OCI-LY7 (cell line): ENCODE data around the gene HBQ1. TPM values are rescaled to one million over a fixed set of nuclear protein-coding genes. Genes with fewer than 3 reads are reported as not detected.

ENCODE experiments used
- BruUV-seq: library from RNA; stranded (reverse); fragments of 400-500 nt; replicated peaks from 2 replicates; lab custom pipeline; 2021; lab: Mats Ljungman, UMichigan
- CTCF ChIA-PET: fragments of 300-600 bp; sonication (Branson Sonifier 250); formaldehyde crosslinking; loops from one replicate; lab custom pipeline; 2022; ENCODE audit warnings: antibody characterized with exemption; ENCODE audit not compliant: unreplicated experiment; lab: Charles Lee
- POLR2A ChIA-PET: fragments of 300-600 bp; sonication (Branson Sonifier 250); formaldehyde crosslinking; loops from one replicate; lab custom pipeline; 2022; ENCODE audit warnings: antibody characterized with exemption; lab: Charles Lee
- DNase-seq: peaks from one replicate; pipeline ENCODE4 v3.0.0-alpha.2; 2015; ENCODE audit warnings: low spot score
- H2AFZ ChIP-seq: fragments of 200-600 bp; sonication (generic), shearing (Covaris generic); 2 replicates; pipeline ENCODE4 v1.6.1; 2014; ENCODE audit warnings: mild to moderate bottlenecking, antibody characterized with exemption, low read length, moderate library complexity
- H3K27ac ChIP-seq: fragments of 200-600 bp; sonication (generic); 2 replicates; pipeline ENCODE4 v1.5.1; 2014; ENCODE audit warnings: mixed run types, low read depth, mild to moderate bottlenecking, moderate library complexity, low read length, inconsistent platforms; ENCODE audit not compliant: poor library complexity, severe bottlenecking
- H3K36me3 ChIP-seq: fragments of 200-600 bp; sonication (generic); 2 replicates; pipeline ENCODE4 v1.6.1; 2014; ENCODE audit warnings: mild to moderate bottlenecking, antibody characterized with exemption, low read length, moderate library complexity, mixed read lengths; ENCODE audit not compliant: insufficient read depth
- H3K4me1 ChIP-seq: fragments of 200-600 bp; sonication (generic); 2 replicates; pipeline ENCODE4 v1.5.1; 2014; ENCODE audit warnings: mild to moderate bottlenecking, low read length; ENCODE audit not compliant: insufficient read depth, poor library complexity, severe bottlenecking
- H3K4me2 ChIP-seq: fragments of 200-600 bp; sonication (generic); 2 replicates; pipeline ENCODE4 v1.6.1; 2014; ENCODE audit warnings: mild to moderate bottlenecking, low read length
- H3K4me3 ChIP-seq: fragments of 200-600 bp; sonication (generic); 2 replicates; pipeline ENCODE4 v1.5.1; 2014; ENCODE audit warnings: mild to moderate bottlenecking, low read depth, low read length; ENCODE audit not compliant: poor library complexity, severe bottlenecking
- H3K79me2 ChIP-seq: fragments of 200-600 bp; sonication (generic); 2 replicates; pipeline ENCODE4 v1.6.1; 2016; ENCODE audit warnings: low read depth, mild to moderate bottlenecking, low read length, moderate library complexity, mixed read lengths; ENCODE audit not compliant: insufficient read depth
- H3K9me2 ChIP-seq: fragments of 200-600 bp; sonication (generic); 2 replicates; pipeline ENCODE4 v1.6.1; 2016; ENCODE audit warnings: mild to moderate bottlenecking, low read length, mixed read lengths; ENCODE audit not compliant: insufficient read depth
- H3K9me3 ChIP-seq: fragments of 200-600 bp; sonication (generic); 2 replicates; pipeline ENCODE4 v1.6.1; 2014; ENCODE audit warnings: mild to moderate bottlenecking, mixed run types, low read length, mixed read lengths
- H4K20me1 ChIP-seq: fragments of 200-600 bp; sonication (generic); 2 replicates; pipeline ENCODE4 v1.6.1; 2014; ENCODE audit warnings: mild to moderate bottlenecking, antibody characterized with exemption, low read length, moderate library complexity, mixed read lengths; ENCODE audit not compliant: insufficient read depth
- CTCF ChIP-seq: fragments of 200-600 bp; sonication (generic); conservative IDR thresholded peaks from 2 replicates; pipeline ENCODE4 v1.5.1; 2014; ENCODE audit warnings: mild to moderate bottlenecking, antibody characterized with exemption, low read length, moderate library complexity, mixed read lengths
- EZH2phosphoT487 ChIP-seq: fragments of 200-600 bp; sonication (generic); IDR thresholded peaks from 2 replicates; pipeline ENCODE4 v1.6.1; 2018; ENCODE audit warnings: low read depth, borderline replicate concordance, mild to moderate bottlenecking, mixed run types, antibody characterized with exemption, low read length, moderate library complexity, mixed read lengths
- intact Hi-C: fragments of 100-400 bp; cut with micrococcal nuclease; formaldehyde crosslinking; loops from one replicate; pipeline ENCODE4 v1.10.0; 2022; ENCODE audit not compliant: unreplicated experiment
- total RNA-seq, 2 experiments: library from RNA; depleted of rRNA in 1 of 2; stranded (reverse); fragments of >200 nt in 1 of 2; shearing (Covaris generic) in 1 of 2; gene quantifications; 2 replicates each; pipeline ENCODE4 v1.2.3, GENCODE V29; 2014 to 2022

Gene HBQ1
- total RNA-seq, 2 experiments from 2014 or later, result not detected

DNA sequence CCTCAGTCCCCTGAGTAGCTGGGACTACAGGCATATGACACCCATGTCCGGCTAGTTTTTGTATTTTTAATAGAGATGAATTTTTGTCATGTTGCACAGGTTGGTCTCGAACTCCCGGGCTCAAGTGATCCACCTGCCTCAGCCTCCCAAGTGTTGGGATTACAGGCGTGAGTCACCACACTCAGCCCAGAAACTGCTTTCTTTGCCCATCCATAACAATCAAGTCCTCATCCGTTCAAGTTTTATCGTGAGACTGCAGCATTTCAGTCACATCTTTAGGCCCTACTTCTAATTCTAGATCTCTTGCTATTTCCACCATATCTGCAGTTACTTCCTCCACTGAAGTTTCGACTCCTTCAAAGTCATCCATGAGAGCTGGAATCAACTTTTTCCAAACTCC is 48.1 kb upstream of the HBQ1 start:
- Histone ChIP-seq H3K4me1 (peaks cover 6% of the 10 kb centered on the region), H3K4me3 (no peak overlapping the region), H3K9me2 (no peaks in the 10 kb centered on the region), H3K27ac (no peak overlapping the region), H3K4me2 (no peak overlapping the region), H2AFZ (no peak overlapping the region), H4K20me1 (no peaks in the 10 kb centered on the region), H3K36me3 (peaks cover 8% of the 10 kb centered on the region; the same call in 1 of the 2 replicates), H3K9me3 (no peaks in the 10 kb centered on the region), H3K79me2 (peaks cover 33% of the 10 kb centered on the region)
- DNase-seq, result no peak
- CTCF ChIA-PET, result no interaction called here
- POLR2A ChIA-PET, result no interaction called here
- intact Hi-C loops, result no loop called here
- no peak for TF ChIP-seq EZH2phosphoT487
- TF ChIP-seq CTCF, result no peak
- BruUV-seq, result no TSS peak

DNA sequence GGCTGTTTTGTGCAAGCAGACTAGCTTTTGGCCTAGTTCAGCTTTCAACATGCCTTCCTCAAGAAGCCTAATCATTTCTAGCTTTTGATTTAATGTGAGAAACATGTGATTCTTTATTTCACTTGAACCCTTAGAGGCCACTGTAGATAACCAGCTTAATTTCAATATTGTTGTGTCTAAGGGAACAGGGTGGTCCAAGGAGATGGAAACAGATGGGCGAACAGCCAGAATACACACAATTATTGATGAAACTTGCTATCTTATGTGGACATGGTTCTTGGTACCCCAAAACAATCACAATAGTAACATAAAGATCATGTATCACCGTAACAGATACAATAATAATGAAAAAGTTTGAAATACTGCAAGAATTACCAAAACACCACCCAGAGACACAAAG is 46.5 kb upstream of the HBQ1 start:
- intact Hi-C loops, result no loop called here
- Histone ChIP-seq H3K4me3 (no peak overlapping the region), H3K27ac (no peak overlapping the region), H3K9me2 (no peaks in the 10 kb centered on the region), H3K4me2 (no peak overlapping the region), H3K4me1 (peaks cover 10% of the 10 kb centered on the region), H3K36me3 (peaks cover 8% of the 10 kb centered on the region; the same call in 1 of the 2 replicates), H2AFZ (no peak overlapping the region), H4K20me1 (no peaks in the 10 kb centered on the region), H3K9me3 (no peaks in the 10 kb centered on the region), H3K79me2 (peaks cover 43% of the 10 kb centered on the region)
- no peak for TF ChIP-seq EZH2phosphoT487
- TF ChIP-seq CTCF, result no peak
- BruUV-seq, result TSS peak; percentile 43
- ChIA-PET POLR2A (interaction anchor here (0.8 kb wide), 1 partner anchor 16 kb away, joined by 3 read pairs; no protein-coding TSS in a partner anchor), CTCF (no interaction called here)
- DNase-seq, result no peak

- Histone ChIP-seq H3K27ac (peak overlapping the region; percentile 68), H3K9me3 (no peaks in the 10 kb centered on the region), H3K79me2 (peaks cover 43% of the 10 kb centered on the region), H3K4me1 (peaks cover 10% of the 10 kb centered on the region), H3K9me2 (no peaks in the 10 kb centered on the region), H3K36me3 (no peaks in the 10 kb centered on the region), H4K20me1 (no peaks in the 10 kb centered on the region), H3K4me2 (peak overlapping the region; percentile 64), H3K4me3 (peak overlapping the region; percentile 83), H2AFZ (peak overlapping the region; percentile 67)
- no TSS peak for BruUV-seq
- CTCF ChIA-PET, result no interaction called here
- TF ChIP-seq CTCF (no peak), EZH2phosphoT487 (no peak)
- POLR2A ChIA-PET, result interaction anchor here (0.7 to 0.8 kb wide), 2 partner anchors 13 to 233 kb away, joined by 3 to 4 read pairs; no protein-coding TSS in a partner anchor
- intact Hi-C loops, result no loop called here
- peak; percentile 56 for DNase-seq
Measured at GRCh38 chr16:138049-138417, 42.2 kb upstream of the HBQ1 start.
